PC-9 (cell line): ENCODE results near the gene MALRD1.

ENCODE experiments used
- CTCF ChIP-seq: fragments of 200-600 bp; sonication (generic); conservative IDR thresholded peaks from 2 replicates; pipeline ENCODE4 v1.6.1; 2017; ENCODE audit warnings: mixed run types, antibody characterized with exemption, mild to moderate bottlenecking, moderate library complexity
- EZH2 ChIP-seq: fragments of 200-600 bp; sonication (generic); IDR thresholded peaks from 2 replicates; pipeline ENCODE4 v1.8.0; 2017; ENCODE audit warnings: antibody characterized with exemption, low read depth

GRCh38 chr10:19493917-19494316, 445.3 kb downstream of the MALRD1 start:
- no peak for TF ChIP-seq CTCF
- no peak for TF ChIP-seq EZH2
